Heart right ventricle (tissue), 16 donors: ENCODE data around the gene MACROH2A1. TPM values are rescaled to one million over a fixed set of nuclear protein-coding genes. Genes with fewer than 3 reads are reported as not detected.

ENCODE experiments used
- ATAC-seq, 8 donors: fragments of 200-7000 bp; cut with Tn5 transposase; one replicate each; pipeline ENCODE4 v1.9.1; 2020; ENCODE audit warnings: mild to moderate bottlenecking in 8 of 8, moderate library complexity in 8 of 8, moderate number of reproducible peaks in 1 of 8
- DNase-seq, 2 donors: peaks; one replicate each; pipeline ENCODE4 v3.0.0-alpha.2; 2020
- H3K27ac ChIP-seq, 10 donors: fragments of 200-600 bp; sonication (generic) in 2 of 10; one replicate each; pipeline versions ENCODE4 v1.5.0 to v1.8.0; 2020 to 2022; ENCODE audit warnings: mild to moderate bottlenecking in 3 of 10
- H3K27me3 ChIP-seq, 7 donors: fragments of 200-600 bp; one replicate each; pipeline ENCODE4 v1.8.0; 2021 to 2022; ENCODE audit warnings: mild to moderate bottlenecking in 2 of 7
- H3K36me3 ChIP-seq, 9 donors: fragments of 200-600 bp; sonication (generic) in 1 of 9; one replicate each; pipeline versions ENCODE4 v1.5.0 to v1.8.0; 2020 to 2022; ENCODE audit warnings: mild to moderate bottlenecking in 2 of 9
- H3K4me1 ChIP-seq, 9 donors: fragments of 200-600 bp; sonication (generic) in 1 of 9; one replicate each; pipeline versions ENCODE4 v1.5.0 to v1.8.0; 2020 to 2022; ENCODE audit warnings: mild to moderate bottlenecking in 4 of 9
- H3K4me3 ChIP-seq, 10 donors: fragments of 200-600 bp; sonication (generic) in 2 of 10; one replicate each; pipeline versions ENCODE4 v1.5.0 to v1.8.0; 2020 to 2022; ENCODE audit warnings: mild to moderate bottlenecking in 7 of 10, moderate library complexity in 2 of 10
- H3K9me3 ChIP-seq, 11 donors: fragments of 200-600 bp in 10 of 11; sonication (generic) in 2 of 11; one replicate each; pipeline versions ENCODE4 v1.5.0 to v1.8.0; 2013 to 2022; ENCODE audit warnings: mild to moderate bottlenecking in 2 of 11, control low read depth in 1 of 11, moderate library complexity in 1 of 11
- WGBS, 2 donors: extraction: QIAGEN DNeasy Blood & Tissue Kit; methylation state at CpG; one replicate each; pipeline ENCODE4 v1.1.7; 2013; ENCODE audit warnings: inconsistent platforms in 1 of 2; 5-methylcytosine and 5-hydroxymethylcytosine counted together
- intact Hi-C, 10 donors: fragments of 100-400 bp; cut with DNase I; formaldehyde crosslinking; loops; one replicate each; pipeline versions ENCODE4 v1.11.1 to v1.14.2; 2022
- polyA plus RNA-seq, 2 donors: library from polyadenylated mRNA; stranded (reverse); fragments of 200-250 nt; gene quantifications; one replicate each; pipeline ENCODE4 v1.2.3, GENCODE V29; 2013
- total RNA-seq, 10 donors: library from RNA; stranded (reverse); fragmentation: NEBNext Ultra II Directional in 3 of 10; extraction: Animal tissue kit (Norgen Biotek cat#: 25700) in 3 of 10; gene quantifications; one replicate each; pipeline versions ENCODE4 v1.2.1 to v1.2.4, GENCODE V29; 2021 to 2023
- TF ChIP-seq, protein P1 (sequence below), 9 donors: fragments of 200-600 bp; sonication (generic) in 2 of 9; IDR thresholded peaks; one replicate each; pipeline versions ENCODE4 v1.5.0 to v1.8.0; 2021 to 2022; ENCODE audit warnings: antibody characterized with exemption in 9 of 9, mild to moderate bottlenecking in 5 of 9, moderate library complexity in 1 of 9
- donor health status: Arrhythmogenic right ventricular cardiomyopathy.
- donor health status: ischemic (EF 13 %, LVEDD 7.1; RV severe dilation, severe dysfunction).
- donor health status: healthy with polysubstance abuse.
- donor health status: DM: no; HTN: yes; CAD: no.
- donor health status: DM: no; HTN: no; CAD: no.
- donor health status: ischemic (EF 25% LVEDD 6.9; RV normal size, moderate dysfunction).
- donor health status: ischemic (EF 25% LVEDD 5.7; RV mildly dilated, moderate dysfunction).
- donor health status: healthy.
- donor health status: DM: yes; HTN: yes; CAD: no.
- donor health status: Ischemic cardiomyopathy.
- donor health status: ischemic (EF 35%, LVEDD 5.7; RV mildly dilated, moderate dysfunction).
- donor health status: nonischemic (EF 11% LVEDD 7.7; RV severe dilation, severe dysfunction).
- donor health status: DM: yes; HTN: yes; CAD: no.
- donor health status: PGD.
- donor health status: ischemic (EF 29% LVEDD 5.4; RV normal size, mild dysfunction).
- donor health status: nonischemic (EF 23%, LVEDD 6.1; RV moderate dilation, normal function).

Gene MACROH2A1
- total and polyA plus RNA-seq, 12 donors: 80.0 to 152 (median 101) TPM

DNA sequence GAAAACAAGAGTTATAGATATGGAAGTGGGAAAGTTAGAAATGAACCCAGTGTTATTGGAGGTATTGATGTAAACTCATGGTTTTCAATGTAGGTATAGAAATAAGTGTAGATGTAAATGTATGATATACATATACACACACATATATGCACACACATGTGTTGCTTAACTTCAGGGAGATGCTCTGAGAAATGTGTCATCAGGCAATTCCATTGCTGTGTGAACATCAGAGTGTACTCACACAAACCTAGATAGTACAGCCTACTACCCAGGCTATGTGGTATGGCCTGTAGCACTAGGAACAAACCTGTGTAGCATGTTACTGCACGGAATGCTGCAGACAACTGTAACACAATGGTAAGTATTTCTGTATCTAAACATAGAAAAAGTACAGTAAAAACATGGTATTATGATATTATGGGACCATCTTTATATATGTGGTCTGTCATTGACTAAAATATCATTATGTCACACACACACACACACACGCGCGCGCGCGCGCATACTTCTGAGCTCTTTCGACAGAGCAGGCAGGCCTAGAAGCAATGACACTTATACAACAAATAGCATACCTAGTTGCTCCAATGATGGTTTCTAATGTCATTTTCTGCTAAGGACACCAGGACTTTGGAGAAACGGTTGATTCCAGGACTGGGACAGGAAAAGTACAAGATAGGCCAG is 86.6 kb downstream of the MACROH2A1 start:
- no peak overlapping the region for H3K27ac ChIP-seq
- intact Hi-C loops: no loop called here
- H3K4me1 ChIP-seq: no peaks in the 10 kb centered on the region
- no peak for ATAC-seq
- DNase-seq: no peak
- 94% methylated on average over 10 of the region's 10 CpGs for WGBS, 2 donors
- no peaks in the 10 kb centered on the region for H3K36me3 ChIP-seq
- H3K4me3 ChIP-seq: no peak overlapping the region
- TF ChIP-seq, protein P1, sequence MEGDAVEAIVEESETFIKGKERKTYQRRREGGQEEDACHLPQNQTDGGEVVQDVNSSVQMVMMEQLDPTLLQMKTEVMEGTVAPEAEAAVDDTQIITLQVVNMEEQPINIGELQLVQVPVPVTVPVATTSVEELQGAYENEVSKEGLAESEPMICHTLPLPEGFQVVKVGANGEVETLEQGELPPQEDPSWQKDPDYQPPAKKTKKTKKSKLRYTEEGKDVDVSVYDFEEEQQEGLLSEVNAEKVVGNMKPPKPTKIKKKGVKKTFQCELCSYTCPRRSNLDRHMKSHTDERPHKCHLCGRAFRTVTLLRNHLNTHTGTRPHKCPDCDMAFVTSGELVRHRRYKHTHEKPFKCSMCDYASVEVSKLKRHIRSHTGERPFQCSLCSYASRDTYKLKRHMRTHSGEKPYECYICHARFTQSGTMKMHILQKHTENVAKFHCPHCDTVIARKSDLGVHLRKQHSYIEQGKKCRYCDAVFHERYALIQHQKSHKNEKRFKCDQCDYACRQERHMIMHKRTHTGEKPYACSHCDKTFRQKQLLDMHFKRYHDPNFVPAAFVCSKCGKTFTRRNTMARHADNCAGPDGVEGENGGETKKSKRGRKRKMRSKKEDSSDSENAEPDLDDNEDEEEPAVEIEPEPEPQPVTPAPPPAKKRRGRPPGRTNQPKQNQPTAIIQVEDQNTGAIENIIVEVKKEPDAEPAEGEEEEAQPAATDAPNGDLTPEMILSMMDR (IDR thresholded peaks at IDR 0.05): no peak
- H3K27me3 ChIP-seq: peaks cover 0 to 15% (median 0%) of the 10 kb centered on the region in 7 donors
- no peaks in the 10 kb centered on the region for H3K9me3 ChIP-seq

DNA sequence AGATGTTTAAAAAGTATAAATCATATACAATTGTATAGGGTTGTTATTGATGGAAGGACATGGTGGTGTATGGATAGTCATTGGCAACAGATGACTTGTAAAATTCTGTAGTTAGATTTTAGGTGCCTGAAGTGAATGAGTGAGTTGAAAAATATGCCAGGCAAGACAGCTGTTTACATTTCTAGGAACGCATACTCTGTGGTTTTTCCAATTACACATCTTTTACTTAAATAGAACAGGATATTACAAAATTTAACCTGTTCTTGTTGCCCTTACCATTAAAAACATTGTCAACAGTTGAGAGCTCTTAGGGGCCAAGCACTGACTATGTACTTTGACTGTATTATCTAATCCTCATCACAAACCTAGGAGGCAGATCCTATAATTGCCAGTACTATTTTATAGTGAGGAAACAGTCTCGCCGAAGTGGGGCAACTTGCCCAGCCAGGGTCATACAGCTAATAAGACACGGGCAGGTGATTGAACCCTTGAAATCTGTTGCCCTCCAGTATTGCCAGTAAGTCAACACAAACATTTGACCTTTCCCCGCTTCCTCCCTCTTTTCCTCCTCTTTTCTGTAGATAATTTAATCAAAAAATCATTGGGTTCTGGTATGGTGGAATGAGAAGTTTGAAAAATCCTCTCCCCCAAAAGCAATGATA is 88.6 kb downstream of the MACROH2A1 start:
- no peak overlapping the region for H3K27ac ChIP-seq
- no peaks in the 10 kb centered on the region for H3K9me3 ChIP-seq
- peaks cover 0 to 24% (median 0%) of the 10 kb centered on the region in 7 donors for H3K27me3 ChIP-seq
- DNase-seq: no peak
- H3K4me3 ChIP-seq: no peak overlapping the region
- TF ChIP-seq, protein P1 (IDR thresholded peaks at IDR 0.05): no peak
- no peaks in the 10 kb centered on the region for H3K36me3 ChIP-seq
- 79 to 80% methylated on average over 5 of the region's 5 CpGs for WGBS, 2 donors
- H3K4me1 ChIP-seq: no peaks in the 10 kb centered on the region
- intact Hi-C loops: no loop called here
- no peak for ATAC-seq

DNA sequence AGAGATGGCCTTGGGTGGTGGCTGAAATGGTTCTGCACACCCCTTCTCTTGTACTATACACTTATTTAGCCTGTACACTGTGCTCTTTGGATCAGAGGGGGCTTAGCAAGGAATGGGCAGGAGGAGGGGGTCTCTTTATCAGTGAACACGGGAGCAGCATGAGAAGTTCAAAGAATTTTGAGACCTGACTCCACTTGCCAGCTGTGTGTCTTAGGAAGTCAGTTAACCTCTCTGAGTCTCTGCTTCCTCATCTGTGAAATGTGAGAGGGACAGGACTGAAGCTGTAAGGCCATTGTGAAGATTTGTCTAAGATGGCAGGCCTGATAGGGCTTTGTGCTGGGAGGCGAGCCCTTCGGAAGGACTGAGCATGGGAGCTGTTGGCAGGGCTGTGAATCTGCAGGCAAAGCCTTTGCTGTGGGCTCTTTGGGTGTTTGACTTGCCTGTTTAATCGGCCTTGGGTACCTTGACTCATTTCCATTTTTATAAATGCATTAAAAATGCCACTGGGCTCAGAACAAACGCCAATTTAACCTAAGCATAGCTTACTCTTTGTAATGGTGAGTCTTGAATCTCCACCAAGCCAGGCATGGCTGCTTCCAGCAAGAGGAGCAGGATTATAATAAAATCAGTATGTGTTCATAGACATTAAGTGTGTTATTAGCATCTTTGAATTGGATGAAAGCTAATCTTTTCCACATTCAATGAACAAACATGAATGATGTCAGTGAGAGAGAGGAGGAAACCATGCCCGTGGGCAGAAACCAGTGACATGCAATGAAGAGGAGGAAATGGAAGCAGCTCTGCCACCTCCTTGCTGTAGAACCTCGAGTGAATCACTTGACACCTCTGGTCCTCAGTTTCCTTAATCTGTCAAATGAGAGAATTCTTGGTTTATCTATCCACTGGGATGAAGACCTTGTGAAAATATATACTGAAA is 89.4 kb downstream of the MACROH2A1 start:
- Histone ChIP-seq H3K4me1 (no peaks in the 10 kb centered on the region), H3K4me3 (no peak overlapping the region), H3K9me3 (no peaks in the 10 kb centered on the region), H3K36me3 (no peaks in the 10 kb centered on the region), H3K27ac (no peak overlapping the region), H3K27me3 (peaks cover 0 to 32% (median 0%) of the 10 kb centered on the region in 7 donors)
- ATAC-seq: no peak
- WGBS, 2 donors: 73 to 76% methylated on average over 7 of the region's 7 CpGs
- no peak for DNase-seq
- TF ChIP-seq, protein P1 (IDR thresholded peaks at IDR 0.05): no peak
- intact Hi-C loops: no loop called here

DNA sequence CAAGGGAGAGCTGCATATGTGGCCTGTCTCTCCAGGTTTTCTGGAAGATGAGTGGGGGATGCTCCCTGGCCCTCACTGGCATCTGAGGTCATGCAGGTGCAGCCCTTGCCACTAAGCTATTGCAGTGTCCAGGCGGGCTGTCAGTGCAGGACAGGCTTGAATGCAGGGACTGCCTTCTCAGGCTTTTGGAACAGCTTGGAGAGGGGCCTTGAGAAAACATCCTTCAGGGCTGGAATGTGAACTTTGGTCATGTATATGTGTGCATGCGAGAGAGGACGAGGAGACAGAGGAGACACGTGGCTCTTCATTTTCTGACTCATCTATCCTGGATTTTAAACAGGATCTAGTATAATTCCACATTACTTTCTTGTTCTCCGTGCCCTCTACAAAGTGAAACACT is 90.3 kb downstream of the MACROH2A1 start:
- Histone ChIP-seq H3K27me3 (peaks cover 0 to 34% (median 0%) of the 10 kb centered on the region in 7 donors), H3K9me3 (no peaks in the 10 kb centered on the region), H3K4me3 (no peak overlapping the region), H3K27ac (no peak overlapping the region), H3K4me1 (no peaks in the 10 kb centered on the region), H3K36me3 (no peaks in the 10 kb centered on the region)
- DNase-seq (no peak), ATAC-seq (no peak)
- TF ChIP-seq, protein P1 (IDR thresholded peaks at IDR 0.05): no peak
- 68 to 79% methylated on average over 5 of the region's 5 CpGs for WGBS, 2 donors
- intact Hi-C loops: no loop called here
